Neural crest cell (in vitro differentiated cells): ENCODE results near the gene DNAJC17. TPM values are rescaled to one million over a fixed set of nuclear protein-coding genes. Genes with fewer than 3 reads are reported as not detected.

Experiments
- DNase-seq: peaks from one replicate; pipeline ENCODE4 v3.0.0; 2021; ENCODE audit warnings: low read depth, mixed read lengths, low spot score
- H3K27ac Mint-ChIP-seq: one replicate; pipeline ENCODE4 v1.8.0; 2021; ENCODE audit warnings: mild to moderate bottlenecking, mixed read lengths; ENCODE audit not compliant: unreplicated experiment
- H3K27me3 Mint-ChIP-seq: 2 replicates; pipeline ENCODE4 v1.8.0; 2021; ENCODE audit warnings: low read depth, mild to moderate bottlenecking, mixed read lengths
- H3K36me3 Mint-ChIP-seq: 2 replicates; pipeline ENCODE4 v1.8.0; 2021; ENCODE audit warnings: low read depth, mild to moderate bottlenecking, mixed read lengths
- H3K4me1 Mint-ChIP-seq: 2 replicates; pipeline ENCODE4 v1.8.0; 2021; ENCODE audit warnings: mixed read lengths
- H3K4me3 Mint-ChIP-seq: one replicate; pipeline ENCODE4 v1.8.0; 2021; ENCODE audit warnings: mild to moderate bottlenecking, mixed read lengths
- H3K9me3 Mint-ChIP-seq: 2 replicates; pipeline ENCODE4 v1.8.0; 2021; ENCODE audit warnings: mixed read lengths
- CTCF ChIP-seq: fragments of 200-600 bp; sonication (generic); conservative IDR thresholded peaks from 2 replicates; pipeline ENCODE4 v1.5.0; 2021; ENCODE audit warnings: antibody characterized with exemption, mild to moderate bottlenecking
- total RNA-seq: library from RNA; stranded (reverse); gene quantifications from 2 replicates; pipeline ENCODE4 v1.2.1, GENCODE V29; 2021

Gene DNAJC17
- total RNA-seq, 1 donor from 2014 or later, result 39.3 TPM

DNA sequence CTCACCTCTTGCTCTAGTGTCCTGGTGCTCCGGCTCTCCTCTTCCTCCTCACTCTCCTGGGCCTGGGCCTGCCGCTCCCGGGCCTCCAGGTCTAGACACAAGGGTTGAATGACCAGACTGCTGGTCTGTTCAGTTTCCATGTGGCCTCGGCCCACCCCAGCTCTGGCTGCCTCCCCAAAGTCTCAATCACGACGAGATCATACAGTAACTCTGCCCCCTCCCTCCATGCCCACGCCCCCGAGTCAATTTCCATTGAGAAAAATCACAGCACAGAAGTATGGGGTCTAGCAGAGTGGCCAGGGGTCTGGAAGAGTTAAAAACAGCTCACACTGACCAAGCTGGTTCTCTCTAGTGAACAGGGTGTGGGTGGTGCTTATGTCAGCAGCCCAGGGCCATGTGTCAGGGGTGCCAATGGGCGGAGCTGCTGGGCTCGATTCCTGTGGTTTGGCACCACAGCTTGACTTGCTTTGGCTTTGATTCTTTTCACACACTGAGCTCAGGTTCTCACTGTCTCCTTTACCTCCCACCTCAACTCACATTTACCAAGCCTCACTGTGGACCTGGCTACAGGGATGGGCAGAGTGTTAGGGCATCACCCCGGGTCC is 30.6 kb downstream of the DNAJC17 start:
- Mint-ChIP-seq H3K36me3 (no peaks in the 10 kb centered on the region), H3K4me3 (no peak overlapping the region), H3K27me3 (no peaks in the 10 kb centered on the region), H3K27ac (peak overlapping the region; percentile 84), H3K9me3 (no peaks in the 10 kb centered on the region), H3K4me1 (no peaks in the 10 kb centered on the region)
- no peak for TF ChIP-seq CTCF
- no peak for DNase-seq

- H3K36me3 Mint-ChIP-seq, result no peaks in the 10 kb centered on the region
- H3K27ac Mint-ChIP-seq, result no peak overlapping the region
- H3K4me1 Mint-ChIP-seq, result no peaks in the 10 kb centered on the region
- no peaks in the 10 kb centered on the region for H3K9me3 Mint-ChIP-seq
- H3K4me3 Mint-ChIP-seq, result no peak overlapping the region
- DNase-seq, result no peak
- no peaks in the 10 kb centered on the region for H3K27me3 Mint-ChIP-seq
- no peak for TF ChIP-seq CTCF
Observed at GRCh38 chr15:40775740-40776536, 31.3 kb downstream of the DNAJC17 start.

DNA sequence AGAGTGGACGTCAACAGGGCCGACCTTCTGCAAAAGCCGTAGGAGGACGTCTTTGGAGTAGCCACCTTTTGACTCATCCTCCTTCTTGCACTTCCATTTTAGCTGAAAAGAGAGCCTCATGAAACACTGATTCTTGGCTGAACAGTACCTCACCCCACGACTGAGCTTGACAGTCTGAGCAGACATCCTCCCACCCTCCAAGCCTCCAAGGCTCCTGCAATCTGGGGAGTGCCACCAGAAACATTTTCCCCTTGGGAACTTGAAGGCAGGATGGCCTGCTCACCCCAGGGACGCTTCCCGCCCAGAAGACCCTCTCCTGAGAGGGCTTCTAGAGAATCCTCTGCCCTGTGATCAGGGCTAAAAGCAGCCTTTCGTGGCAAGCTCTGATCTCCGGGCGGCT is 32.3 kb downstream of the DNAJC17 start:
- Mint-ChIP-seq H3K4me3 (no peak overlapping the region), H3K27ac (no peak overlapping the region), H3K4me1 (no peaks in the 10 kb centered on the region), H3K36me3 (no peaks in the 10 kb centered on the region), H3K9me3 (no peaks in the 10 kb centered on the region), H3K27me3 (no peaks in the 10 kb centered on the region)
- DNase-seq, result no peak
- TF ChIP-seq CTCF, result no peak

GRCh38 chr15:40773902-40774301 is 33.4 kb downstream of the DNAJC17 start:
- no peak for TF ChIP-seq CTCF
- Mint-ChIP-seq H3K27ac (no peak overlapping the region), H3K4me3 (no peak overlapping the region), H3K4me1 (no peaks in the 10 kb centered on the region), H3K27me3 (no peaks in the 10 kb centered on the region), H3K9me3 (no peaks in the 10 kb centered on the region), H3K36me3 (no peaks in the 10 kb centered on the region)
- DNase-seq, result no peak

- H3K9me3 Mint-ChIP-seq, result no peaks in the 10 kb centered on the region
- H3K27me3 Mint-ChIP-seq, result no peaks in the 10 kb centered on the region
- TF ChIP-seq CTCF, result no peak
- H3K4me1 Mint-ChIP-seq, result no peaks in the 10 kb centered on the region
- DNase-seq, result no peak
- H3K36me3 Mint-ChIP-seq, result no peaks in the 10 kb centered on the region
- H3K4me3 Mint-ChIP-seq, result no peak overlapping the region
- no peak overlapping the region for H3K27ac Mint-ChIP-seq
Observed at GRCh38 chr15:40773496-40773895, 33.8 kb downstream of the DNAJC17 start.
